B cell (primary cell): ENCODE data around the gene CYB5D1. TPM values are rescaled to one million over a fixed set of nuclear protein-coding genes. Genes with fewer than 3 reads are reported as not detected.

ENCODE experiments used
- ATAC-seq: fragments of 200-7000 bp; cut with Tn5 transposase; one replicate; pipeline ENCODE4 v1.10.0; 2021; ENCODE audit warnings: low read depth, mild to moderate bottlenecking, moderate number of reproducible peaks, moderate library complexity
- CTCF ChIA-PET: fragments of 350-600 bp; sonication (Branson Sonifier 250); formaldehyde crosslinking; loops from one replicate; lab custom pipeline; 2021; ENCODE audit warnings: antibody characterized with exemption, inconsistent platforms; lab: Charles Lee
- POLR2A ChIA-PET: fragments of 350-600 bp; sonication (Branson Sonifier 250); formaldehyde crosslinking; loops from one replicate; lab custom pipeline; 2021; ENCODE audit warnings: antibody characterized with exemption; lab: Charles Lee
- DNase-seq: peaks from one replicate; pipeline ENCODE4 v3.0.0; 2013
- H2AFZ ChIP-seq: 2 replicates; pipeline ENCODE4 v1.6.1; 2012; ENCODE audit warnings: mild to moderate bottlenecking, low read depth, low read length; ENCODE audit not compliant: insufficient read depth, poor library complexity, severe bottlenecking
- H3K27ac ChIP-seq, 2 donors: 1 replicate in 1 of 2; 2 replicates in 1 of 2; pipeline ENCODE4 v1.5.1; 2012 to 2013; ENCODE audit warnings: low read length in 2 of 2, mild to moderate bottlenecking in 2 of 2, moderate library complexity in 1 of 2
- H3K27me3 ChIP-seq, 4 experiments: fragments of 200-600 bp in 1 of 4; sonication (generic) in 1 of 4; replicated peaks in 1 of 4; 1 replicate in 2 of 4; 2 replicates in 2 of 4; pipeline versions ENCODE4 v1.6.1 to v1.7.0; 2013 to 2016; ENCODE audit warnings: low read length in 3 of 4, mild to moderate bottlenecking in 2 of 4, mixed read lengths in 1 of 4, moderate library complexity in 1 of 4; ENCODE audit not compliant: insufficient read depth in 4 of 4, control insufficient read depth in 3 of 4; ENCODE audit errors: control extremely low read depth in 1 of 4
- H3K36me3 ChIP-seq, 2 experiments: replicated peaks in 1 of 2; 1 replicate in 1 of 2; 2 replicates in 1 of 2; pipeline versions ENCODE4 v1.6.1 to v1.7.1; 2013; ENCODE audit warnings: low read length in 1 of 2; ENCODE audit not compliant: insufficient read depth in 2 of 2, control insufficient read depth in 1 of 2; ENCODE audit errors: control extremely low read depth in 1 of 2, extremely low read depth in 1 of 2
- H3K4me1 ChIP-seq, 2 donors: fragments of 200-600 bp in 1 of 2; sonication (generic) in 1 of 2; 1 replicate in 1 of 2; 2 replicates in 1 of 2; pipeline versions ENCODE4 v1.5.1 to v1.6.1; 2013 to 2017; ENCODE audit warnings: low read length in 2 of 2; ENCODE audit not compliant: control insufficient read depth in 2 of 2, insufficient read depth in 2 of 2
- H3K4me2 ChIP-seq: replicated peaks from 2 replicates; pipeline ENCODE3; 2012; ENCODE audit warnings: mild to moderate bottlenecking, low read depth, low read length; ENCODE audit not compliant: poor library complexity, severe bottlenecking
- H3K4me3 ChIP-seq, 5 experiments: fragments of 200-600 bp in 1 of 5; sonication (generic) in 1 of 5; 1 replicate in 3 of 5; 2 replicates in 2 of 5; pipeline versions ENCODE4 v1.5.1 to v1.7.0; 2011 to 2016; ENCODE audit warnings: low read length in 4 of 5, mild to moderate bottlenecking in 4 of 5, low read depth in 2 of 5, control low read depth in 1 of 5, moderate library complexity in 1 of 5; ENCODE audit not compliant: insufficient read depth in 1 of 5; ENCODE audit errors: control extremely low read depth in 1 of 5, extremely low read depth in 1 of 5
- H3K79me2 ChIP-seq: fragments of 200-600 bp; sonication (generic); one replicate; pipeline ENCODE4 v1.6.0; 2016; ENCODE audit warnings: low read length; ENCODE audit not compliant: control insufficient read depth, insufficient read depth
- H3K9ac ChIP-seq: fragments of 200-600 bp; sonication (generic); 2 replicates; pipeline ENCODE4 v1.6.1; 2017; ENCODE audit warnings: mild to moderate bottlenecking, low read length, moderate library complexity
- H3K9me3 ChIP-seq, 3 donors: one replicate each; pipeline versions ENCODE4 v1.6.1 to v1.7.1; 2013; ENCODE audit warnings: low read length in 2 of 3; ENCODE audit not compliant: control insufficient read depth in 2 of 3, insufficient read depth in 1 of 3; ENCODE audit errors: control extremely low read depth in 1 of 3
- H4K20me1 ChIP-seq: 2 replicates; pipeline ENCODE4 v1.6.0; 2012; ENCODE audit warnings: mild to moderate bottlenecking, low read length; ENCODE audit not compliant: insufficient read depth, control insufficient read depth, poor library complexity, severe bottlenecking
- H3K27ac Mint-ChIP-seq: one replicate; pipeline ENCODE4 v1.8.0; 2021; ENCODE audit warnings: mixed read lengths
- H3K27me3 Mint-ChIP-seq: one replicate; pipeline ENCODE4 v1.8.0; 2021; ENCODE audit warnings: mixed read lengths
- H3K4me1 Mint-ChIP-seq: one replicate; pipeline ENCODE4 v1.8.0; 2021; ENCODE audit warnings: mixed read lengths
- H3K4me3 Mint-ChIP-seq: one replicate; pipeline ENCODE4 v1.8.0; 2021; ENCODE audit warnings: mixed read lengths
- H3K9me3 Mint-ChIP-seq: one replicate; pipeline ENCODE4 v1.8.0; 2022; ENCODE audit warnings: mixed read lengths; ENCODE audit not compliant: insufficient read depth
- EZH2 ChIP-seq: IDR thresholded peaks from 2 replicates; pipeline ENCODE4 v1.6.1; 2012; ENCODE audit warnings: borderline replicate concordance, low read depth, mild to moderate bottlenecking, moderate library complexity, low read length; ENCODE audit not compliant: insufficient read depth, poor library complexity, severe bottlenecking
- WGBS: methylation state at CpG from one replicate; pipeline ENCODE4 v1.1.5; 2013; ENCODE audit warnings: missing lambda C conversion rate; ENCODE audit not compliant: insufficient coverage; 5-methylcytosine and 5-hydroxymethylcytosine counted together
- intact Hi-C: fragments of 100-400 bp; cut with micrococcal nuclease; formaldehyde crosslinking; loops from one replicate; pipeline ENCODE4 v1.10.0; 2022
- polyA plus RNA-seq: library from polyadenylated mRNA; depleted of rRNA; stranded (reverse); fragments of >200 nt; gene quantifications from 2 replicates; pipeline ENCODE4 v1.2.3, GENCODE V29; 2012
- total RNA-seq, 2 donors: library from RNA; stranded (reverse); fragments of 120-200 nt in 1 of 2; gene quantifications; 1 replicate in 1 of 2; 2 replicates in 1 of 2; pipeline versions ENCODE4 v1.2.3 to v1.2.4, GENCODE V29; 2013 to 2022
- TF ChIP-seq, protein P1 (sequence below): fragments of 200-600 bp; IDR thresholded peaks from one replicate; pipeline ENCODE4 v1.8.0; 2022; ENCODE audit warnings: antibody characterized with exemption, mild to moderate bottlenecking

Gene CYB5D1
- total and polyA plus RNA-seq, 2 donors (not counting 1 experiment from before 2014, with no cell fraction given) = 6.3 to 10.2 TPM

DNA sequence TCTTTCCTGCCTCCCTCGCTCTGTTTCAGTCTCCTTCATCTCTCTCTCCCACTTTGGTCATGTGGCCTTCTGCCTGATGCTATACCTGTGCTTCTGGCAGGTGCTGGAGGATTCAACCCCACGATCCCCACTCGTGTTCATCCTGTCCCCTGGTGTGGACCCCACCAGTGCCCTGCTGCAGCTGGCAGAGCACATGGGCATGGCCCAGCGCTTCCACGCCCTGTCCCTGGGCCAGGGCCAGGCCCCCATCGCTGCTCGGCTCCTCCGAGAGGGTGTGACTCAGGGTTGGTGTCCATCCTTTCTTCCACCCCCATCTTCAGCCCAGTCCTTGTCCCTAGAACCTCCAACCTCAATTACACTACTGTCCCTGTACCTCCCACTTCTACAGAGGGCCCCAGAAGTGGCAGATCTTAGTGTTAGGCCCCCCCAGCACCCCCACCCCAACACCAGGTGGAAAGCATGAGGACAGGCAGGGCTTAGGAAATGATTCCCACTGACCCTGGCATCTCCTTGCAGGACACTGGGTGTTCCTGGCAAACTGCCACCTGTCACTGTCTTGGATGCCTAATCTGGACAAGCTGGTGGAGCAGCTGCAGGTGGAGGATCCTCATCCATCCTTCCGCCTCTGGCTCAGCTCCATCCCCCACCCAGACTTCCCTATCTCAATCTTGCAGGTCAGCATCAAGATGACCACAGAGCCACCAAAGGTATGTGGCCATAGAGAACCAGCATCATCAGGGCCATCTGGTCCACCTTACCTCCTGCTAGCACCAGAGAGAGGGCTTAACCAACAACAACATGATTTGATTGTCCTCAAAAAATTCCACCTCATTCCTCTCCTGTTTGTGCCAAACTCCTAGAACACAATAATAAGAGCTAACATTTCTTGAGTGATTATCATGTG is 33.5 kb upstream of the CYB5D1 start:
- CTCF ChIA-PET = interaction anchor here (0.9 to 2.5 kb wide), 21 partner anchors 11 to 236 kb away, joined by 3 to 19 read pairs (median 6); partner anchors contain the start of genes CYB5D1, KDM6B and NAA38
- H3K36me3 ChIP-seq = no peaks in the 10 kb centered on the region
- H3K4me3 ChIP-seq = no peak overlapping the region
- no peak overlapping the region for H3K4me2 ChIP-seq
- no peaks in the 10 kb centered on the region for H3K4me1 ChIP-seq
- no peaks in the 10 kb centered on the region for H3K79me2 ChIP-seq
- H2AFZ ChIP-seq = no peak overlapping the region
- Mint-ChIP-seq H3K4me3 (no peak overlapping the region), H3K27ac (no peak overlapping the region), H3K4me1 (no peaks in the 10 kb centered on the region), H3K27me3 (peaks cover 18% of the 10 kb centered on the region), H3K9me3 (no peaks in the 10 kb centered on the region)
- intact Hi-C loops = no loop called here
- POLR2A ChIA-PET = interaction anchor here (1.1 kb wide), 1 partner anchor 11 kb away, joined by 4 read pairs; no protein-coding TSS in a partner anchor
- no peak for ATAC-seq
- WGBS = 91% methylated on average over 9 of the region's 9 CpGs
- H3K27ac ChIP-seq = no peak overlapping the region
- no peaks in the 10 kb centered on the region for H4K20me1 ChIP-seq
- no peak for DNase-seq
- TF ChIP-seq EZH2 = no peak
- TF ChIP-seq, protein P1, sequence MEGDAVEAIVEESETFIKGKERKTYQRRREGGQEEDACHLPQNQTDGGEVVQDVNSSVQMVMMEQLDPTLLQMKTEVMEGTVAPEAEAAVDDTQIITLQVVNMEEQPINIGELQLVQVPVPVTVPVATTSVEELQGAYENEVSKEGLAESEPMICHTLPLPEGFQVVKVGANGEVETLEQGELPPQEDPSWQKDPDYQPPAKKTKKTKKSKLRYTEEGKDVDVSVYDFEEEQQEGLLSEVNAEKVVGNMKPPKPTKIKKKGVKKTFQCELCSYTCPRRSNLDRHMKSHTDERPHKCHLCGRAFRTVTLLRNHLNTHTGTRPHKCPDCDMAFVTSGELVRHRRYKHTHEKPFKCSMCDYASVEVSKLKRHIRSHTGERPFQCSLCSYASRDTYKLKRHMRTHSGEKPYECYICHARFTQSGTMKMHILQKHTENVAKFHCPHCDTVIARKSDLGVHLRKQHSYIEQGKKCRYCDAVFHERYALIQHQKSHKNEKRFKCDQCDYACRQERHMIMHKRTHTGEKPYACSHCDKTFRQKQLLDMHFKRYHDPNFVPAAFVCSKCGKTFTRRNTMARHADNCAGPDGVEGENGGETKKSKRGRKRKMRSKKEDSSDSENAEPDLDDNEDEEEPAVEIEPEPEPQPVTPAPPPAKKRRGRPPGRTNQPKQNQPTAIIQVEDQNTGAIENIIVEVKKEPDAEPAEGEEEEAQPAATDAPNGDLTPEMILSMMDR = no peak
- no peaks in the 10 kb centered on the region for H3K9me3 ChIP-seq
- H3K9ac ChIP-seq = no peak overlapping the region
- H3K27me3 ChIP-seq = no peaks in the 10 kb centered on the region
